Neural progenitor cell (in vitro differentiated cells): ENCODE results near the gene IL10RB. TPM values are rescaled to one million over a fixed set of nuclear protein-coding genes. Genes with fewer than 3 reads are reported as not detected.

Experiments used
- DNase-seq: peaks from one replicate; pipeline ENCODE4 v3.0.0-alpha.2; 2016; ENCODE audit warnings: low spot score
- H2AFZ ChIP-seq: fragments of 200-600 bp; sonication (generic); replicated peaks from 2 replicates; pipeline ENCODE4 v1.6.1; 2016; ENCODE audit warnings: antibody characterized with exemption
- H3F3A ChIP-seq: fragments of 200-600 bp; sonication (generic); 2 replicates; pipeline ENCODE4 v1.6.1; 2016; ENCODE audit warnings: antibody characterized with exemption, low read depth
- H3K27ac ChIP-seq: fragments of 200-600 bp; sonication (generic); 2 replicates; pipeline ENCODE4 v1.5.1; 2016; ENCODE audit warnings: mild to moderate bottlenecking
- H3K27me3 ChIP-seq: fragments of 200-600 bp; sonication (generic); 2 replicates; pipeline ENCODE4 v1.6.1; 2016; ENCODE audit warnings: mild to moderate bottlenecking, moderate library complexity
- H3K36me3 ChIP-seq: fragments of 200-600 bp; sonication (generic); 2 replicates; pipeline ENCODE4 v1.5.1; 2016
- H3K4me1 ChIP-seq: fragments of 200-600 bp; sonication (generic); 2 replicates; pipeline ENCODE4 v1.6.1; 2016; ENCODE audit warnings: mixed run types
- H3K4me2 ChIP-seq: fragments of 200-600 bp; sonication (generic); 2 replicates; pipeline ENCODE4 v1.6.1; 2016
- H3K4me3 ChIP-seq: fragments of 200-600 bp; sonication (generic); 2 replicates; pipeline ENCODE4 v1.5.1; 2016
- H3K79me2 ChIP-seq: fragments of 200-600 bp; sonication (generic); 2 replicates; pipeline ENCODE4 v1.6.1; 2016; ENCODE audit warnings: low read depth
- H3K9ac ChIP-seq: fragments of 200-600 bp; sonication (generic); 2 replicates; pipeline ENCODE4 v1.6.1; 2016
- H3K9me3 ChIP-seq: fragments of 200-600 bp; sonication (generic); 2 replicates; pipeline ENCODE4 v1.5.1; 2016; ENCODE audit warnings: low read depth
- H4K20me1 ChIP-seq: fragments of 200-600 bp; sonication (generic); 2 replicates; pipeline ENCODE4 v1.6.1; 2016; ENCODE audit warnings: low read depth
- H3K27ac Mint-ChIP-seq: 3 replicates; pipeline ENCODE4 v1.8.0; 2021; ENCODE audit warnings: mixed read lengths
- H3K27me3 Mint-ChIP-seq: 2 replicates; pipeline ENCODE4 v1.8.0; 2022; ENCODE audit warnings: low read depth, mild to moderate bottlenecking, inconsistent platforms, moderate library complexity, mixed read lengths; ENCODE audit not compliant: insufficient read depth
- H3K36me3 Mint-ChIP-seq: 3 replicates; pipeline ENCODE4 v1.8.0; 2021; ENCODE audit warnings: mixed read lengths
- H3K4me1 Mint-ChIP-seq: 3 replicates; pipeline ENCODE4 v1.8.0; 2021; ENCODE audit warnings: mixed read lengths
- H3K4me3 Mint-ChIP-seq: 3 replicates; pipeline ENCODE4 v1.8.0; 2021; ENCODE audit warnings: mild to moderate bottlenecking, moderate library complexity, mixed read lengths
- H3K9me3 Mint-ChIP-seq: 3 replicates; pipeline ENCODE4 v1.8.0; 2020; ENCODE audit warnings: mixed read lengths
- EZH2 ChIP-seq: fragments of 200-600 bp; sonication (generic); IDR thresholded peaks from 2 replicates; pipeline ENCODE4 v1.6.1; 2017; ENCODE audit warnings: antibody characterized with exemption, mild to moderate bottlenecking, moderate library complexity
- EZH2phosphoT487 ChIP-seq: fragments of 200-600 bp; sonication (generic); IDR thresholded peaks from 2 replicates; pipeline ENCODE4 v1.6.1; 2017; ENCODE audit warnings: antibody characterized with exemption
- total RNA-seq: library from RNA; depleted of rRNA; stranded (reverse); fragments of >200 nt; gene quantifications from 2 replicates; pipeline ENCODE4 v1.2.3, GENCODE V29; 2015; ENCODE audit warnings: low replicate concordance
- TF ChIP-seq, protein P1 (sequence below): fragments of 200-600 bp; sonication (generic); IDR thresholded peaks from 2 replicates; pipeline ENCODE4 v1.5.1; 2017; ENCODE audit warnings: antibody characterized with exemption, mild to moderate bottlenecking

The IL10RB gene
- total RNA-seq, 1 donor from 2014 or later: 3.1 TPM

DNA sequence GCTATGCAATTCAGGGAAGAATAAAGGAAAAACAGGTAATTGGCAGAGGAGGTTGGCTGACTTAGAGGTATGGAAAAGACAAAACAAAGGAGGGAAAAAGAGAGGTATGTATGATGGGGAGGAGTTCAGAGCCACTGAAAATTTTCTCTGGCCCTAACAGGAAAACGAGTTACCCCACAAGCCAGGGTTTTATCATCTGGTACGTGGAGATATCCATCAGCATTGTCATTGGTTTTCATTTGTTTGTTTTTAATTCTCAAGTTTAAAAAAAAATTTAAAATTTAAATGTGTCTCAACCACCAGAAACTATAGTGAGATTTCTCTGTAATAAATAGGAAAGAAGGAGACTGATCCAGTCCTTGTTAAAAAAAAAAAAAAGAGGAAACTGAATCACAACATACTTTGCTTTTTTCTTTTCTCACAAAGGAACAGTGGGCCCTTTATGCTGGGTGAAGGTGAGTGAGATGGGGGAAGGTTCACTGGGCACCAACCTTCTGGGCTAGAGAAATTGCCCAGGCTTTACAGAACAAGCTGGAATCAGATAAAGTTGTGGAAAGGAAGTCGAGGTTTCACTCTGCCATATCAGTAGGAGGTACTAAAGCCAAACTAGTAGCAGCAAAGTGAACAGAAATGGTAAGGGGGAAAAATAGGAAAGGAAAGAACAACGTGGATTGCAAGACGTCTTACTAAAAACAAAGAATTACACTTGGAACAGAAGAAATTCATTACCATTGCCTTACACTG lies 33.7 kb upstream of the IL10RB start:
- H3K27ac Mint-ChIP-seq: no peak overlapping the region
- no peak overlapping the region for H3K4me3 Mint-ChIP-seq
- H3K9ac ChIP-seq: no peak overlapping the region
- H3K79me2 ChIP-seq: peaks cover 42% of the 10 kb centered on the region
- H3K27me3 ChIP-seq: peaks cover 10% of the 10 kb centered on the region
- H3K4me3 ChIP-seq: no peak overlapping the region
- H3K36me3 ChIP-seq: no peaks in the 10 kb centered on the region
- no peak overlapping the region for H2AFZ ChIP-seq
- peaks cover 18% of the 10 kb centered on the region for H3K9me3 Mint-ChIP-seq
- H3K36me3 Mint-ChIP-seq: peaks cover 27% of the 10 kb centered on the region
- peaks cover 12% of the 10 kb centered on the region for H3K4me1 ChIP-seq
- peaks cover 28% of the 10 kb centered on the region for H4K20me1 ChIP-seq
- H3K27me3 Mint-ChIP-seq: peaks cover 9% of the 10 kb centered on the region
- H3K9me3 ChIP-seq: no peaks in the 10 kb centered on the region
- peaks cover 19% of the 10 kb centered on the region for H3K4me1 Mint-ChIP-seq
- H3K27ac ChIP-seq: no peak overlapping the region
- H3F3A ChIP-seq: peaks cover 13% of the 10 kb centered on the region
- peak overlapping the region; percentile 81 for H3K4me2 ChIP-seq
- DNase-seq: no peak
- TF ChIP-seq EZH2phosphoT487 (no peak), EZH2 (no peak)
- TF ChIP-seq, protein P1, sequence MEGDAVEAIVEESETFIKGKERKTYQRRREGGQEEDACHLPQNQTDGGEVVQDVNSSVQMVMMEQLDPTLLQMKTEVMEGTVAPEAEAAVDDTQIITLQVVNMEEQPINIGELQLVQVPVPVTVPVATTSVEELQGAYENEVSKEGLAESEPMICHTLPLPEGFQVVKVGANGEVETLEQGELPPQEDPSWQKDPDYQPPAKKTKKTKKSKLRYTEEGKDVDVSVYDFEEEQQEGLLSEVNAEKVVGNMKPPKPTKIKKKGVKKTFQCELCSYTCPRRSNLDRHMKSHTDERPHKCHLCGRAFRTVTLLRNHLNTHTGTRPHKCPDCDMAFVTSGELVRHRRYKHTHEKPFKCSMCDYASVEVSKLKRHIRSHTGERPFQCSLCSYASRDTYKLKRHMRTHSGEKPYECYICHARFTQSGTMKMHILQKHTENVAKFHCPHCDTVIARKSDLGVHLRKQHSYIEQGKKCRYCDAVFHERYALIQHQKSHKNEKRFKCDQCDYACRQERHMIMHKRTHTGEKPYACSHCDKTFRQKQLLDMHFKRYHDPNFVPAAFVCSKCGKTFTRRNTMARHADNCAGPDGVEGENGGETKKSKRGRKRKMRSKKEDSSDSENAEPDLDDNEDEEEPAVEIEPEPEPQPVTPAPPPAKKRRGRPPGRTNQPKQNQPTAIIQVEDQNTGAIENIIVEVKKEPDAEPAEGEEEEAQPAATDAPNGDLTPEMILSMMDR: no peak

DNA sequence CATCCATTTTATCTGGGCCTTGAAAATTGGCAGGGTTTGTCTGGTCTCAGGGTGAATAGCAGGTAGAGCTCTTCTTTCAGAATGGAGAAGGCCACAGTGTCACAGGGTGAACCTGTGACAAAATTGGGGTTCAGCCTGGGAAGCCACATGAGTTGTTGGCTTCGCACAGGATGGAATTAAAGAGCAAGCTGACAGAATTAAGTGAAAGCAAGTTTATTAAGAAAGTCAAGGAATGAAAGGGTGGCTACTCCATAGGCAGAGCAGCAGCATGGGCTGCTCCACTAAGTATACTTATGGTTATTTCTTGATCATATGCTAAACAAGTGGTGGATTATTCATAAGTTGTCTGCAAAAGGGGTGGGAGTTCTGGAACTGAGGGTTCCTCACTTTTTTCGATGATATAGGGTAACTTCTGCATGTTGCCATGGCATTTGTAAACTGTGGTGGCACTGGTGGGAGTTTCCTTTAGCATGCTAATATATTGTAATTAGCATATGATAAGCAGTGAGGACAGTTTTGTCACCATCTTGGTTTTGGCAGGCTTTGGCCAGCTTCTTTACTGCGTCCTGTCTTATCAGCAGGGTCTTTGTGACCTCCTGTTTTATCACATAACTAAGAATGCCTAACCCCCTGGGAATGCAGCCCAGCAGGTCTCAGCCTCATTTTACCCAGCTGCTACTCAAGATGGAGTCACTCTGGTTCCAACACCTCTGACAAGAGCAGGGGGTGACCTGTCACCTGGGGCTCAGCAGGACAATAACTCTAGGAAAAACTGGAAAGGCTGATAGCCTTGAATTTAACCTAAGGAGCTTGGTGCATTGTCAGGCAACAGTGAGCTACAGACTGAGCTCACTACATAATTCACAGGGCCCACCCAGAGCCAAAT lies 31.3 kb upstream of the IL10RB start:
- H3K4me1 Mint-ChIP-seq: peaks cover 11% of the 10 kb centered on the region
- H3K4me3 ChIP-seq: no peak overlapping the region

GRCh38 chr21:33236013-33236686 lies 30.0 kb upstream of the IL10RB start:
- H3K27ac ChIP-seq: no peak overlapping the region
- Mint-ChIP-seq H3K36me3 (peaks cover 45% of the 10 kb centered on the region), H3K27ac (no peak overlapping the region), H3K4me1 (peaks cover 8% of the 10 kb centered on the region), H3K4me3 (no peak overlapping the region), H3K9me3 (peaks cover 42% of the 10 kb centered on the region), H3K27me3 (peaks cover 4% of the 10 kb centered on the region)
- no peaks in the 10 kb centered on the region for H3K36me3 ChIP-seq
- no peak for DNase-seq
- H2AFZ ChIP-seq: no peak overlapping the region
- no peak overlapping the region for H3K4me3 ChIP-seq
- H3K79me2 ChIP-seq: peaks cover 40% of the 10 kb centered on the region
- H3K9ac ChIP-seq: no peak overlapping the region
- H3K4me1 ChIP-seq: peaks cover 8% of the 10 kb centered on the region
- peaks cover 7% of the 10 kb centered on the region for H3K9me3 ChIP-seq
- peaks cover 20% of the 10 kb centered on the region for H4K20me1 ChIP-seq
- peaks cover 6% of the 10 kb centered on the region for H3F3A ChIP-seq
- H3K27me3 ChIP-seq: no peaks in the 10 kb centered on the region
- TF ChIP-seq EZH2phosphoT487 (no peak), EZH2 (no peak)
- TF ChIP-seq, protein P1: no peak
- no peak overlapping the region for H3K4me2 ChIP-seq

More for the DNA sequence above, 31.3 kb upstream of the IL10RB start:
- Histone ChIP-seq H3F3A (peaks cover 16% of the 10 kb centered on the region), H4K20me1 (peaks cover 28% of the 10 kb centered on the region), H3K9me3 (peaks cover 7% of the 10 kb centered on the region), H3K4me1 (peaks cover 12% of the 10 kb centered on the region), H3K9ac (no peak overlapping the region), H3K36me3 (no peaks in the 10 kb centered on the region), H2AFZ (no peak overlapping the region), H3K27me3 (no peaks in the 10 kb centered on the region), H3K4me2 (no peak overlapping the region), H3K27ac (no peak overlapping the region), H3K79me2 (peaks cover 42% of the 10 kb centered on the region)
- Mint-ChIP-seq H3K9me3 (peaks cover 34% of the 10 kb centered on the region), H3K4me3 (no peak overlapping the region), H3K27me3 (peaks cover 4% of the 10 kb centered on the region), H3K27ac (no peak overlapping the region), H3K36me3 (peaks cover 42% of the 10 kb centered on the region)
- TF ChIP-seq EZH2phosphoT487 (no peak), EZH2 (no peak)
- TF ChIP-seq, protein P1: no peak
- no peak for DNase-seq
